Measurements from ENCODE around the gene UBASH3A.

The UBASH3A gene

GRCh38 chr21:42409366-42409765 lies 5.7 kb downstream of the UBASH3A start:
- in situ Hi-C loops (cut with HindIII; ENCODE audit: low sequenced_read_pairs), result no loop called here

DNA sequence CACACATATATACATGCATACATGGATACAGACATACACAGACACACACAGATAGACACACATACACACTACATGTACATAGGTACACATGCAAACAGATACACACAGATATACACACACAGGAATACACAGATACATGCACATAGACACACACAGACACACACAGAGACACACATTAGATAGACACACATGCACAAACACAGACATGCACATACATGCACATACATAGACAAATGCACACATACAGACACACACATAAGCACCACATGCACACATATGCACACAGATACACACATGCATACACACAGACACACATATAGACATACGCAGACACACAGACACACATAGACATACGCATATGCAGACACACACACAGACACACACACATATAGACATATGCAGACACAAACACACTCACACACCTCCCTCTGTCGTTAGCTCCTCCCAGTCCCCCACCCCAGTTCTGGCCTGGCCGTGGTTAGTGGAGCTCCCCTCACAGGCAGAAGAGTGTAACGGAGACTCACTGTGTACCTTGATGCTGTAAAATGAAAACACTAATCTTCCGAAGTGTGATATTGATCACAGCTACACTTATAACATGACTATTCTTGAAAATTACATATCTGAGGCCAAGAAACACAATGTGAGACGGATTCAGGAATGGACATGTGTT lies 7.6 kb downstream of the UBASH3A start:
- in situ Hi-C loops (cut with HindIII; ENCODE audit: low sequenced_read_pairs), result no loop called here

DNA sequence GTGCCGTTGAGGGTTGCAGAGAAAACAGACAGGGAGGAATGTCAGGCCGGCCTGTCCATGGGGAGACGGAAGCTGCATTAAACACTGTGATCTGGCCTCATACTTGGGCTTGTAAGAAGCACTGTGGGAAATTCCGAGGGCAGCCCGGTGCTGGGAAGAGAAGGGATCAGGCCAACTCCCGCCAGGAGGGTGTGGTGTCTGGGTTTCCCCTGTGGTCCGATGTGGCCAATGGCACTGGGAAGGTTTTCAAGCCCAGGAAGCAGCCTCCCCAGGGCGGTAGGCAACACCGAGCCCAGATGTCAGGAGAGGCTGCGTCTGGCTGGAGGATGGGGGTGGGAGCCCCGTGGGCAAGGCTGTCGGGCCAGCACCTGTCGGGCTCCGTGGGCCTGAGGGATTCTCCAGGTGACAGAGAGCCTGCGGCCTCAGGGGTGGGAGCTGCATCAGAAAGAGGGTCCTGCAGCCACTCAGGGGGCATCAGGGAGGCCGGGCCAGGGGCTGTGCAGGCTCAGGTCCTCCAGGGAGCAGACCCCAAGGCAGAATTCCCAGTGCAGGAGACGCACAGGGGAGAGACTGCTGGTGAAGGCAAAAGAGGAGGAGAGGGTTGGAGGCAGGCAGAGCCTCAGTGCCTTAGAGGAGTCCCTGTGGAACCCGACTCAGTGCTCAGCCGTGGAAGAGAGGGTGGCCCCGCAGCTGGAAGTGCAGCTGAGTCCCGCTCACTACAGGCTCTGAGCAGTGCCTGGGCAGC lies 8.4 kb downstream of the UBASH3A start:
- in situ Hi-C loops (cut with HindIII; ENCODE audit: low sequenced_read_pairs), result no loop called here

GRCh38 chr21:42412636-42412933 lies 8.9 kb downstream of the UBASH3A start:
- in situ Hi-C loops (cut with HindIII; ENCODE audit: low sequenced_read_pairs), result no loop called here

GRCh38 chr21:42413093-42413492 lies 9.4 kb downstream of the UBASH3A start:
- in situ Hi-C loops (cut with HindIII; ENCODE audit: low sequenced_read_pairs), result no loop called here

DNA sequence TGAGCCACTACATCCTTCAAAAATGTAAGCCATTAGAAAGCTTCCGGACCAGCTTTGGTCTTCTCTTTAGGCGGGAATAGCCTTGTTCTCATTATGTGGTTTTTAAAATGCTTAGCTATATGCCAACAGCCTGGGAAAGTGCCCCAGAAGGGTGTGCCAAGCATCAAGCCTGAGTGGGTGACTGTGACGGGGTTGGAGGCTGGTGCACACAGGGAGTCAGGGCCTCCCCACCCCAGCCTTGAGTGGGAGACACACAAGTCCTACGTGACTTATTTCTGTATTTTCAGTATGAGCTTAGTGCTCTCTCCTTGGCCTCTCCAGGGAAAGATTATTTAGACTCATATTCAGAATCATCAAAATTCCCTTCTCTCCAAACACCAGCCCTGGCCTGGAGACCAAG lies 9.8 kb downstream of the UBASH3A start:
- in situ Hi-C loops (cut with HindIII; ENCODE audit: low sequenced_read_pairs), result no loop called here

- in situ Hi-C loops (cut with HindIII; ENCODE audit: low sequenced_read_pairs), result no loop called here
These were observed 10.4 kb downstream of the UBASH3A start for GRCh38 chr21:42414066-42414465.

GRCh38 chr21:42414553-42414927 lies 10.8 kb downstream of the UBASH3A start:
- in situ Hi-C loops (cut with HindIII; ENCODE audit: low sequenced_read_pairs), result no loop called here

- in situ Hi-C loops (cut with HindIII; ENCODE audit: low sequenced_read_pairs), result no loop called here
These were observed 11.4 kb downstream of the UBASH3A start for GRCh38 chr21:42414928-42415769.

DNA sequence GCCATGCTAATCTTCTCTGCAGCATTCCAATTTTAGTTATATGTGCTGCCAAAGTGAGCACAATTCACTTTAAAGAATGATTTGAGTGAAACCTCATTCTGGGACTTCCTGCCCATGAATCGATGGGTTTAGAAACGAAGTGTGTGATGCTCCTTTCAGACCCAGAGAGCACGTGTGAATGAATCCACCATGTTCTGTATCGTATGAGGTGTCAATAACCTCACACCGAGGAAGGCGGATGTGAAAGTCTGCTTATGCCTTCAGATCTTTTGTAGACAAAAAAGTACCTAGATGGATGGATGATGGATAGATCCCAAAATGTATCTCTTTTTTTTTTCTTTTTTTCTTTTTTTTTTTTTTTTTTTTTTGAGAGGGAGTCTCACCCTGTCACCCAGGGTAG lies 13.8 kb downstream of the UBASH3A start:
- in situ Hi-C loops (cut with HindIII; ENCODE audit: low sequenced_read_pairs), result no loop called here

DNA sequence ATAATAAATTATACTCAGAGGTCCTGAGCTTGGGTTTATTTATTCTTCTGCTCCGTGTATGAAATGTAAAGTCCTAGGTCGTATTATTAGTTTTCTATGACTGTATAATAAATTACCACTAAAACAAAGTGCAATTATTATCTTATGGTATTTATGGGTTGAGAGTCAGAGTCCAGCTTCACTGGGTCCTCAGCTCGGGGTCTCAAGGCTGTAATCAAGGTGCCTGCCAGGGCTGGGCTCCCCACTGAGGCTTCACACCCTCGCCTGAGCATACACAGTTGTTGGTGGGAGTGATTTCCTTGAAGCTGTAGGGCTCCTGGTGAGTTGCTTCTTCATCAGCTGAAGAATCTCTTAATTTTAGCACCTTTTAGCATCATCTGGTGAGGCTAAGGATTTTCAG lies 15.2 kb downstream of the UBASH3A start:
- in situ Hi-C loops (cut with HindIII; ENCODE audit: low sequenced_read_pairs), result no loop called here

DNA sequence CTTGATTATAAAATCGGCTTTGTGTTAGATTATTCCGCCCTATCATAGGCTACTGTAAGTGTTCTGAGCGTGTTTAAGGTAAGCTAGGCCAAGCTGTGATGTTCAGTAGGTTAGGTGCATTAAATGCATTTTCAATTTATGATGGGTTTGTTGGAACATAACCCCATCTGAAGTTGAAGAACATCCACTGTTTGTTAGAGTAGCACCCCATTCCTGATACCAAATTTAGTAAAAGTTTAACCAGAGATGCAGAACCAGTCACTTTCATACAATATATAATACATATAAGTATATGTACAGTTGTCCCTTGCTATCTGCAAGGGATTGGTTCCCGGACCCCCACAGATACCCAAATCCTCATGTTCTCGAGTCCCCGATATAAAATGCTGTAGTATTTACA lies 16.1 kb downstream of the UBASH3A start:
- in situ Hi-C loops (cut with HindIII; ENCODE audit: low sequenced_read_pairs), result loop anchor here (10.0 kb wide), 1 partner anchor 485 kb away; no protein-coding TSS in a partner anchor

DNA sequence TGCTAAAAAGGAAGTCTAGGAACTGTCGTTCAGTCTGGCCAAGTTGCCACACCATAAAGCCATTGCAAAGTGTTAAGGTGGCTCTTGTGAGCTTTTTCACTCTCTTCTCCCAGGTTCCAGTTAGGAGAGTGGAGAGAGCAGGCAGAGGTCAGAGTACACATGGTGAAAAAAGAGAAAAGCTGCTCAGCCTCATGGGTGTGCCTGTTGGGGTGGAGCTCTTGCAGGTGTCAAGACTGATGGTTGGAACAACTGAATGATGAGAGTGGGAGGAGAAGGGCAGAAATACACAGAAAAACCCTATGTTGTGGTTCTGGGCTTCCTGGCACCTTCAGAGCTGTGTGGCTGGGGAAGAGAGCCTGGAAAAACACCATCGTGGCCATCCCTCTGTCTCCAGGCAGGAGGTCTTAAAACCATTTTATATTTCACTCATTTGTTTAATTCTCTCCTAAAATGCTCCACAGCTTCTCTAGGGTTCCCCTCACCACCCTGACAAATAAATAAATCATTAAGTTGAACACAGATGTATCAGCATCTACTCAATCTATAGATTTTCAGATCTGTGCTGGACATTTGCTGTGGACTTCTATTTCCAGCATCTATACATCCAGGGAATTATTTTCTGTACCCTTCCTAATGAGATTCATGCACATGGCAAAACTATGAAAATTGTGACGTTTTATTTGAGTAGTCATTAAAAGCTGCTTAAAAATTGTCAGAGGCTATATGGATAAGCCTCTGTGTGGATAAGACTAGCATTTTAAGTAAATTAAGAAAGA lies 17.5 kb downstream of the UBASH3A start:
- in situ Hi-C loops (cut with HindIII; ENCODE audit: low sequenced_read_pairs), result loop anchor here (10.0 kb wide), 1 partner anchor 486 kb away; no protein-coding TSS in a partner anchor

GRCh38 chr21:42423197-42423675 lies 19.5 kb downstream of the UBASH3A start:
- in situ Hi-C loops (cut with HindIII; ENCODE audit: low sequenced_read_pairs), result loop anchor here (10.0 kb wide), 1 partner anchor 488 kb away; no protein-coding TSS in a partner anchor

GRCh38 chr21:42423685-42424084 lies 20.0 kb downstream of the UBASH3A start:
- in situ Hi-C loops (cut with HindIII; ENCODE audit: low sequenced_read_pairs), result loop anchor here (10.0 kb wide), 1 partner anchor 489 kb away; no protein-coding TSS in a partner anchor

DNA sequence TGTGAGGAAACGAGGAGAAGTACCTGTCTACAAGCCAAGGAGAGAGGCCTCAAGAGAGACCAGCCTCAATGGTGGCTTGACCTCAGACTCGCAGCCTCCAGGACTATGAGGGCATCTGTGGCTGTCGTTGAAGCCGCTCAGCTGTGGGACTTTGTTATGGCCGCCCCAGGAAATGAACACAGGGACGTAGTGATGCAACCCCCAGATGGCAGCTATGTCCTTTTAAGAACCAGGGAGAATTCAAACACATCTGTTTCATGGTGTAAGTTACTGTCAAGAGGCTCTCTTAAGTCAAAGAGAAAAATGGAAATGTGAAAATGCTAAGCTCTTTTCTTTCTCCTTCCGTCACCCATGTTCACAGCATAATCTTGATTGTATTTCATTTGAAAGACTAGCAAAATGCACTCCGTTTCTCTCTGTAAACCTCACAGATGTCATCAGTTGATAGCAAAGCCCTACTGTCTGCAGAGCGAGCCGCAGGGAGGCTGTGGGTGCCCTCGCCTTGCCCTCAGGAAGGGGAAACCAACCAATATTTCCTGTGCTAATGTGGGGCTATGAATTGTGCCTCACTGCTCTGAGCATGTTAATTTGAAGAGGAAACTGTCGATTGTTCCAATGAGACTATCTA lies 21.3 kb downstream of the UBASH3A start:
- in situ Hi-C loops (cut with HindIII; ENCODE audit: low sequenced_read_pairs), result loop anchor here (10.0 kb wide), 1 partner anchor 490 kb away; no protein-coding TSS in a partner anchor

GRCh38 chr21:42425591-42425990 lies 21.9 kb downstream of the UBASH3A start:
- in situ Hi-C loops (cut with HindIII; ENCODE audit: low sequenced_read_pairs), result loop anchor here (10.0 kb wide), 1 partner anchor 491 kb away; no protein-coding TSS in a partner anchor

DNA sequence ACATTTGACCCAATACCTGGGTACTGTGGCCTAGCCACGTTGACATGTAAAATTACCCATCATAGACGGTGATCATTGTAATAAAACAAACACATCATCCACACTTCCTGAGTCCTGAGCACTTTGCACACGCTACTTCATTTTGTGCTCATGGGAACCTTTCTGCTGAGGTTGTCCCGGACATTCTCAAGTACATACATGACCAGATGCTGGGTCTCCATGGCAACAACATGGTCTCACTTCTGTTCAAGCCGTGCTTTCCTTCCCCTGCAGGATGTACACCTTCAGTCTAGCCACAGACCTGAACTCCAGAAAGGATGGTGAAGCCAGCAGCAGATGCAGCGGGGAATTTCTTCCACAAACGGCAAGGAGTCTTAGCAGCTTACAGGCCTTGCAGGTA lies 22.7 kb downstream of the UBASH3A start:
- in situ Hi-C loops (cut with HindIII; ENCODE audit: low sequenced_read_pairs), result loop anchor here (10.0 kb wide), 1 partner anchor 492 kb away; no protein-coding TSS in a partner anchor

DNA sequence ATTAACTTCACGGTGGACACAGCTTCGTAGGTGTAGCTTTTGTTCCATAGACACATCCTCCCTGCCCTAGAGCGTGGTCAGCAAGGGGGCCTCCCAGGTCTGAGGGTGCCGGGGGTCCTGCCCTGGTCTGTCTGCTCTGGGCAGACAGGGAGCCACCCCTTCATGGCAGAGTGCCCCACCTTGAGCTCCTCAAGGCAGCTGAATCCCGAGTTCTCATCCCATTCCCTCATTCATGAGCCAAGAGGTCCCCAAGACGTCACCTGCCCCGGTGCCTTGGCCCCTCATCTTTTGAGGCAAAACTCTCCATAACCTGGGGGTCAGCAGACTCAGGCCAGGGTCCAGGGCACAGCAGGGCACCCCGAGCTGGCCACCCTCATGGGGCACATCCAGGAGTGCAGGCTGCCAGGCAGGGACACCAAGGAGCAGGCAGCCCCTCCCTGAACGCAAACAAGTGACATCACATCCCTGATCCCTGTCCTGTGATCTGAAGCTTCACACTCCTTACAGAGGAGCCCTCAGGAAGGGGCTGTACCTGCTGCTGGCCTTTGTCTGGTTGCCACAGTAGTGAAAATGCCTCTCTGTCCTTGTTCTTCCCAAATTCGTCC lies 23.3 kb downstream of the UBASH3A start:
- in situ Hi-C loops (cut with HindIII; ENCODE audit: low sequenced_read_pairs), result loop anchor here (10.0 kb wide), 1 partner anchor 492 kb away; no protein-coding TSS in a partner anchor

Data from endothelial cell of hepatic sinusoid (primary cell).